Measurements from ENCODE around the gene GAL3ST1. TPM values are rescaled to one million over a fixed set of nuclear protein-coding genes. Genes with fewer than 3 reads are reported as not detected.
"Not testable (repeated sequence)": the region's sequence is repeated elsewhere in the genome, so short reads cannot be mapped to it uniquely, and the experiment has no call there.

The GAL3ST1 gene
- polyA plus RNA-seq, 2 donors, result 0.14 to 0.15 TPM

DNA sequence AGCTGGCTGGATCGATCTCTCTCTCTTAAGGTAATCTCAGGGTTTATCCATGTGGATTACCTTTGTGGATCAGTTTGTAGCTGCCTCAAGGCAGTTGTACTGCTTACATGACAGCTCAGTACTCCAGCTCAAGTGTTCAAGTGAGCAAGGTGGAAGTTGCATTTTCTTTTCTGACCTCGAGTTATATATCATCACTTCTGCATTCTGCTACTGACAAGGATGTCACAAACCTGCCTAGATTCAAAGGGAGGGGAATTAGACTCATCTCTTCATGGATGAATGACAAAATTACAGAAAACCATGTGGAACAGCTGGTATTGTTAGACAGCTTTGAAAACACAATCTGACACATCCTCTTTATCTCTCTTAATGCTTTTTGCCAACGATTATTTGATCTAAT is 26.5 kb upstream of the GAL3ST1 start:
- Histone ChIP-seq H3K36me3 (ENCODE audit: control insufficient read depth in 2 of 2, insufficient read depth in 2 of 2, low read length in 1 of 2) (no peaks in the 10 kb centered on the region), H3K27ac (ENCODE audit: low read depth in 2 of 2, low read length in 1 of 2) (no peak overlapping the region), H3K9me3 (ENCODE audit: control insufficient read depth in 2 of 2, insufficient read depth in 1 of 2, low read depth in 1 of 2, low read length in 1 of 2) (no peaks in the 10 kb centered on the region), H3K4me3 (ENCODE audit: low read depth in 1 of 2, low read length in 2 of 2) (no peak overlapping the region), H3K27me3 (ENCODE audit: control insufficient read depth in 1 of 2, insufficient read depth in 2 of 2, low read length in 2 of 2) (no peaks in the 10 kb centered on the region), H3K4me1 (ENCODE audit: control insufficient read depth in 2 of 2, insufficient read depth in 2 of 2, low read length in 1 of 2) (no peaks in the 10 kb centered on the region)
- WGBS, 2 donors, result 39 to 44% methylated on average over 3 of the region's 3 CpGs

DNA sequence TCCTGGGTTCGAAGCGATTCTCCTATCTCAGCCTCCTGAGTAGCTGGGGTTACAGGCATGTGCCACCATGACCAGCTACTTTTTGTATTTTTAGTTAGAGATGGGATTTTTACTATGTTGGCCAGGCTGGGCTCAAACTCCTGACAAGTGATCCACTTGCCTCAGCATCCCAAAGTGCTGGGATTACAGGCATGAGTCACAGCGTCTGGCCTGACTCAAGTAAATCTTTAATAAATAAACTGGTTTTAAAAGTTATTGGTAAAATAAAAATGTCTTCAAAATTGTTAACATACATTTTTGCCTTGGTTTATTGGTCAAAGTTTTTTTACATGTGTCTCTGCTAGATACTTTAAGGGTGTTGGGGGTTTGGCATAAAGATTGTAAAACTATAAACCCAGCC is 24.5 kb upstream of the GAL3ST1 start:
- no peaks in the 10 kb centered on the region for H3K4me1 ChIP-seq (ENCODE audit: control insufficient read depth in 2 of 2, insufficient read depth in 2 of 2, low read length in 1 of 2)
- H3K27me3 ChIP-seq (ENCODE audit: control insufficient read depth in 1 of 2, insufficient read depth in 2 of 2, low read length in 2 of 2), result no peaks in the 10 kb centered on the region
- 82 to 91% methylated on average over 3 of the region's 3 CpGs for WGBS, 2 donors
- no peaks in the 10 kb centered on the region for H3K36me3 ChIP-seq (ENCODE audit: control insufficient read depth in 2 of 2, insufficient read depth in 2 of 2, low read length in 1 of 2)
- no peak overlapping the region for H3K4me3 ChIP-seq (ENCODE audit: low read depth in 1 of 2, low read length in 2 of 2)
- H3K27ac ChIP-seq (ENCODE audit: low read depth in 2 of 2, low read length in 1 of 2), result no peak overlapping the region
- no peaks in the 10 kb centered on the region for H3K9me3 ChIP-seq (ENCODE audit: control insufficient read depth in 2 of 2, insufficient read depth in 1 of 2, low read depth in 1 of 2, low read length in 1 of 2)

DNA sequence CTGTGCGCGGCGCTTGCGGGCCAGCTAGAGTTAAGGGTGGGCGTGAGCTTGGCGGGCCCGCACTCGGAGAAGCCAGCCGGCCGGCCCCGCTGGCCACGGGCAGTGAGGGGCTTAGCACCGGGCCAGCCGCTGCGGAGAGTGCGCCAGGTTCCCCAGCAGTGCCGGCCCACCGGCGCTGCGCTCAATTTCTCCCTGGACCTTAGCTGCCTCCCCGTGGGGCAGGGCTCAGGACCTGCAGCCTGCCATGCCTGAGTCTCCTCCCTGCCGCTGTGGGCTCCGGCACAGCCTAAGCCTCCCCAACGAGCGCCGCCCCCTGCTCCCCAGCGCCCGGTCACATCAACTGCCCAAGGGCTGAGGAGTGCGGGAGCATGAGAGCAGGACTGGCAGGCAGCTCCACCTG is 22.4 kb upstream of the GAL3ST1 start:
- 82 to 90% methylated on average over 25 to 29 of the region's 29 CpGs for WGBS, 2 donors
- H3K9me3 ChIP-seq (ENCODE audit: control insufficient read depth in 2 of 2, insufficient read depth in 1 of 2, low read depth in 1 of 2, low read length in 1 of 2), result no peaks in the 10 kb centered on the region
- H3K27ac ChIP-seq (ENCODE audit: low read depth in 2 of 2, low read length in 1 of 2), result no peak overlapping the region
- no peaks in the 10 kb centered on the region for H3K36me3 ChIP-seq (ENCODE audit: control insufficient read depth in 2 of 2, insufficient read depth in 2 of 2, low read length in 1 of 2)
- H3K27me3 ChIP-seq (ENCODE audit: control insufficient read depth in 1 of 2, insufficient read depth in 2 of 2, low read length in 2 of 2), result no peaks in the 10 kb centered on the region
- H3K4me3 ChIP-seq (ENCODE audit: low read depth in 1 of 2, low read length in 2 of 2), result no peak overlapping the region
- H3K4me1 ChIP-seq (ENCODE audit: control insufficient read depth in 2 of 2, insufficient read depth in 2 of 2, low read length in 1 of 2), result no peaks in the 10 kb centered on the region

DNA sequence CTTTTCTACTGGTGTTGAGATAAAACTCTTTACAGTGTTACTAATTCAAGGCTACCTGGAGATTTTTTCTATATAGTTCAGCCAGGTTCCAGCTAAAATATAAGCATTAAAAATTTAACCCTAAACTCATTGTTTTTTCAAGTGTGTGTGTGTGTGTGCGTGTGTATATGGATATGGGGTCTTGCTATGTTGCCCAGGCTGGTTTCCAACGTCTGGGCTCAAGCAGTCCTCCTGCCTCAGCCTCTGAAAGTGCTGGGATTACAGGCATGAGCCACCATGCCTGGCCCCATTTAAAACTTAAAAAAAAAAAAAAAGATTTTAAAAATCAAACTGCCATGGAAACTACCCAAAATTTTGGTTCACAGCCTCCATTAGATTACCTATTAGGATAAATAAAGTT is 21.7 kb upstream of the GAL3ST1 start:
- Histone ChIP-seq H3K4me1 (ENCODE audit: control insufficient read depth in 2 of 2, insufficient read depth in 2 of 2, low read length in 1 of 2) (peaks cover 0 to under 1% of the 10 kb centered on the region in 2 donors), H3K27ac (ENCODE audit: low read depth in 2 of 2, low read length in 1 of 2) (no peak overlapping the region), H3K9me3 (ENCODE audit: control insufficient read depth in 2 of 2, insufficient read depth in 1 of 2, low read depth in 1 of 2, low read length in 1 of 2) (no peaks in the 10 kb centered on the region), H3K27me3 (ENCODE audit: control insufficient read depth in 1 of 2, insufficient read depth in 2 of 2, low read length in 2 of 2) (no peaks in the 10 kb centered on the region), H3K4me3 (ENCODE audit: low read depth in 1 of 2, low read length in 2 of 2) (no peak overlapping the region), H3K36me3 (ENCODE audit: control insufficient read depth in 2 of 2, insufficient read depth in 2 of 2, low read length in 1 of 2) (no peaks in the 10 kb centered on the region)
- 64 to 66% methylated on average over 2 of the region's 2 CpGs for WGBS, 2 donors

DNA sequence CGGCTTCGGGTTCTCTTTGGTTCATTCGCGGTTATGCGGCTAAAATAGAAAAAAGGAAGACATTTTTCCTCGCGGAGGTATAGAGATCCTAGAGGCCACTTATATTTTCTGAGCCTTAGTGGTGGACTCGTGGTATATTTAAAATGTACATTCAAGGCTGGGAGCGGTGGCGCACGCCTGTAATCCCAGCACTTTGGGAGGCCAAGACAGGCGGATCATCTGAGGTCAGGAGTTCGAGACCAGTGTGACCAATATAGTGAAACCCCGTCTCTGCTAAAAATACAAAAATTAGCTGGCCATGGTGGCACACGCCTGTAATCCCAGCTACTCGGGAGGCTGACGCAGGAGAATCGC is 17.9 kb upstream of the GAL3ST1 start:
- Histone ChIP-seq H3K36me3 (ENCODE audit: control insufficient read depth in 2 of 2, insufficient read depth in 2 of 2, low read length in 1 of 2) (peaks cover 9 to 14% of the 10 kb centered on the region in 2 donors), H3K4me3 (ENCODE audit: low read depth in 1 of 2, low read length in 2 of 2) (peak overlapping the region; percentile 7 to 94)
- H3K9me3 ChIP-seq (ENCODE audit: control insufficient read depth in 2 of 2, insufficient read depth in 1 of 2, low read depth in 1 of 2, low read length in 1 of 2); H3K27ac ChIP-seq (ENCODE audit: low read depth in 2 of 2, low read length in 1 of 2); H3K4me1 ChIP-seq (ENCODE audit: control insufficient read depth in 2 of 2, insufficient read depth in 2 of 2, low read length in 1 of 2); H3K27me3 ChIP-seq (ENCODE audit: control insufficient read depth in 1 of 2, insufficient read depth in 2 of 2, low read length in 2 of 2): not testable (repeated sequence)
- WGBS, 2 donors, result 30 to 33% methylated on average over 18 of the region's 18 CpGs

DNA sequence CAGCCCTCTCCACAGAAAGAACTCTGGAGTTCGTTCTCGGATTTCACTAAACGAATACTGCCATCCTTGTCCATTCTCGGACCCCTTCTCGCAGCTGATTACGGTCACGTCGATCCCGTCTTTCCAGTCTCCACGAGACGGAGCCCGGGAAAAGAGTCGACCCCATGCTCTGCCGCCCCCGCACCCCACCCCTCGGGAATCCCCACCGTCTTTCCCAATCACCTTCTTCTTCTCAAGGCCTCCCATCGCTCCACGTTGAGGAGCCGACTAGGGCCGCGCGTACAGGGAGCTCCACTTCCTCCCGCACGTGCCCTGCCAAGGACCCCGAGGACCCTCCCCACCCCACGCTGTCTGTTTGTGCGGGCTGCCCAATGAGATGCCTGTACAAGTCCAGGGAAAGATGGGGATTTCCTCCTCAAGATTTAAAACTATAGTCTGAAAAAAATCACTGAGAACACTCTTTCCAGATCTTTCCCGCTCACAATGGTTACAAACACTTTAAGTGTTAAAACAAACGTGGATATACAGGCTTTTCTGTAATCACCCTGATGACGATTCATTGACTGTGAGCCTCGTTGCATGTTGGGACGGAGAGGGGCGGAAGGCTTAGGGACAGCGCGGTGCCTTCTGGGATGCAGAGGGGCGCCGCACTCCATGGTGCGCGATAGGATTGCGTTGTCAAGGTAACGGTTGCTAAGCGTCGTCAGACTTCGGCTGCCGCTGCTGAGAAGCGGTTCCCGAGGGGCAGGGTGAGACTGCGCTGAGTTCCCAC is 17.3 kb upstream of the GAL3ST1 start, which contains the start of gene PES1:
TSS of gene PES1 (minus strand) at position 323 of the 772 bp plus-strand sequence. CDS start at position 246, 77 bp downstream.
- H3K27ac ChIP-seq (ENCODE audit: low read depth in 2 of 2, low read length in 1 of 2), result peak within 1 kb of the TSS; percentile 53 to 59
- H3K4me1 ChIP-seq (ENCODE audit: control insufficient read depth in 2 of 2, insufficient read depth in 2 of 2, low read length in 1 of 2), result peaks cover 0 to 3% of the 10 kb centered on the region in 2 donors
- peaks cover 14 to 18% of the 10 kb centered on the region in 2 donors for H3K36me3 ChIP-seq (ENCODE audit: control insufficient read depth in 2 of 2, insufficient read depth in 2 of 2, low read length in 1 of 2)
- no peaks in the 10 kb centered on the region for H3K27me3 ChIP-seq (ENCODE audit: control insufficient read depth in 1 of 2, insufficient read depth in 2 of 2, low read length in 2 of 2)
- peak within 1 kb of the TSS; percentile 62 to 94 for H3K4me3 ChIP-seq (ENCODE audit: low read depth in 1 of 2, low read length in 2 of 2)
- 1% methylated on average over 49 of the region's 49 CpGs for WGBS, 2 donors
- H3K9me3 ChIP-seq (ENCODE audit: control insufficient read depth in 2 of 2, insufficient read depth in 1 of 2, low read depth in 1 of 2, low read length in 1 of 2), result no peaks in the 10 kb centered on the region

DNA sequence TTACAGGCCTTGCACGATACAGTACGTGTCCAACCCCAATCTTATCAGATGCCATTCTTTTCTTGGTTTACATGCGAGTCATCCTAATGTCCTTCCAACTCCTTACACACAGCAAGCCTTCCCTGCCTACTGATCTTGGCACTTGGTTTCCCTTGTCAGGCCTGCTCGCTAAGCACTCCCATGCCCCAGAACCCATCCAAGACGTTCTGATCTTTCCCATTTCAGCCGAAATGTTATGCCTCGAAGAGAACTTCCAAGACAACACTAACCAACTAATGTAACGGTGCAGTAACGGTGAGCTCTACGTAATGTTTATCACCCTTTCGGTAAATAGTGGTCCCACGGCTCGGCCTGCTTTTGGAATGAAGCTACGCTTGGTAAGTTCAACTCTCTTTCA is 16.7 kb upstream of the GAL3ST1 start:
- whole genome bisulfite sequencing, 2 donors, result 3 to 4% methylated on average over 14 of the region's 14 CpGs

DNA sequence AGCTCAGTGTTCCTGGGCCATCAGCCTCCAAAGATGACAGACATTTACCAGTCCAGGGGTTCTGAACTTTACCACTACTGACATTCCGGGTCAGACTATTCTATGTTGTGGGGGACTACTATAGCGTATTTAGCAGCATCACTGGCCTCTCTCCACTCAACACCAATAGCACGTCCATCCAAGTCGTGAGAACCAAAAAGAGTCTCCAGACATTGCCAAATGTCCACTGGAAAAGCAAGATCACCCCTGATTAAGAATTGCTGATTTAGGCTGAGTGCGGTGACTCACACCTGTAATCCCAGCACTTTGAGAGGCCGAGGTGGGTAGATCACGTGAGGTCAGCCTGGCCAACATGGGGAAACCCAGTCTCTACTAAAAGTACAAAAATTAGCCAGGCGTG is 11.9 kb upstream of the GAL3ST1 start:
- Histone ChIP-seq H3K27me3 (ENCODE audit: control insufficient read depth in 1 of 2, insufficient read depth in 2 of 2, low read length in 2 of 2) (no peaks in the 10 kb centered on the region), H3K36me3 (ENCODE audit: control insufficient read depth in 2 of 2, insufficient read depth in 2 of 2, low read length in 1 of 2) (peaks cover 43 to 68% of the 10 kb centered on the region in 2 donors), H3K9me3 (ENCODE audit: control insufficient read depth in 2 of 2, insufficient read depth in 1 of 2, low read depth in 1 of 2, low read length in 1 of 2) (no peaks in the 10 kb centered on the region), H3K27ac (ENCODE audit: low read depth in 2 of 2, low read length in 1 of 2) (no peak overlapping the region), H3K4me3 (ENCODE audit: low read depth in 1 of 2, low read length in 2 of 2) (no peak overlapping the region), H3K4me1 (ENCODE audit: control insufficient read depth in 2 of 2, insufficient read depth in 2 of 2, low read length in 1 of 2) (peaks cover 2 to 3% of the 10 kb centered on the region in 2 donors)
- WGBS, 2 donors, result 90 to 94% methylated on average over 8 of the region's 8 CpGs

More for the DNA sequence above, 16.7 kb upstream of the GAL3ST1 start:
- H3K27ac ChIP-seq (ENCODE audit: low read depth in 2 of 2, low read length in 1 of 2), result no peak overlapping the region
- H3K27me3 ChIP-seq (ENCODE audit: control insufficient read depth in 1 of 2, insufficient read depth in 2 of 2, low read length in 2 of 2), result no peaks in the 10 kb centered on the region
- no peaks in the 10 kb centered on the region for H3K9me3 ChIP-seq (ENCODE audit: control insufficient read depth in 2 of 2, insufficient read depth in 1 of 2, low read depth in 1 of 2, low read length in 1 of 2)
- H3K36me3 ChIP-seq (ENCODE audit: control insufficient read depth in 2 of 2, insufficient read depth in 2 of 2, low read length in 1 of 2), result peaks cover 15 to 24% of the 10 kb centered on the region in 2 donors
- peaks cover 0 to 3% of the 10 kb centered on the region in 2 donors for H3K4me1 ChIP-seq (ENCODE audit: control insufficient read depth in 2 of 2, insufficient read depth in 2 of 2, low read length in 1 of 2)
- peak overlapping the region; percentile 62 to 94 for H3K4me3 ChIP-seq (ENCODE audit: low read depth in 1 of 2, low read length in 2 of 2)

DNA sequence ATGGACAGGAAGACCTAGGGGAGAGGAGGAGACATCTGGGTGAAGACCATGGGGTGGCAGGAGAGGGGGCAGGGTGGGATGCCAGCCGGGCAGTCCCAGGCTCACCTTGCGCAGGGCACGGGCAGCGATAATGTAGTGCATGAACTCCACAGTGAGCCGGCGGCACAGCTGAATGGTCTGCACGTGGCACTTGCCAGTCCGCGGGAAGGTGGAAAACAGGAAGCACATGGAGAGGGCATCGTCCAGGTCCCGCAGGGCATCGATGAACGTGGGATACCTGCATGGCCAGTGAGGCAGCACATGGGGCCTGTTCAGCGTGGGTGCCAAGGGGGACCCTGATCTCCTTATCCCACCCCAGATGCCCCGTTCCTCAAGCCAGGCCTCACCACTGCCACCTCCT is 10.0 kb upstream of the GAL3ST1 start:
- WGBS, 2 donors, result 95% methylated on average over 15 of the region's 15 CpGs
- peaks cover 0 to 2% of the 10 kb centered on the region in 2 donors for H3K4me1 ChIP-seq (ENCODE audit: control insufficient read depth in 2 of 2, insufficient read depth in 2 of 2, low read length in 1 of 2)
- peaks cover 45 to 88% of the 10 kb centered on the region in 2 donors for H3K36me3 ChIP-seq (ENCODE audit: control insufficient read depth in 2 of 2, insufficient read depth in 2 of 2, low read length in 1 of 2)
- H3K27ac ChIP-seq (ENCODE audit: low read depth in 2 of 2, low read length in 1 of 2), result no peak overlapping the region
- no peaks in the 10 kb centered on the region for H3K27me3 ChIP-seq (ENCODE audit: control insufficient read depth in 1 of 2, insufficient read depth in 2 of 2, low read length in 2 of 2)
- H3K9me3 ChIP-seq (ENCODE audit: control insufficient read depth in 2 of 2, insufficient read depth in 1 of 2, low read depth in 1 of 2, low read length in 1 of 2), result no peaks in the 10 kb centered on the region
- H3K4me3 ChIP-seq (ENCODE audit: low read depth in 1 of 2, low read length in 2 of 2), result no peak overlapping the region
